ENCODE results near the gene USP36.

Gene USP36

DNA sequence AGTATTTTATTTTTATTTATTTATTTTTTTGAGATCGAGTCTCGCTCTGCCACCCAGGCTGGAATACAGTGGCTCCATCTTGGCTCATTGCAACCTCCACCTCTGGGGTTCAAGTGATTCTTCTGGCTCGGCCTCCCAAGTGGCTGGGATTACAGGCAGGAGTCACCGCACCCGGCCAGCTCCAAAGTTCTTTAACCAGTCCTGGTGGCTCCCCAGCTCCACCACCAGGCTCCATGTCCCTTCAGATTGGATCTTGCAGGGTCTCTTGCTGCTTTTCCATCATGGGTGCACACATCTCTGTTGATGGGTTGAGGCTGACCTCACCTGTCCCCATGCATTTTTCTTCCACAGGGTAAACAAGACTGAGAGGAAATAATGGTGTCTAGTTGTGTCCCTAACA, 8.4 kb upstream of the USP36 start:
- H4K20me1 ChIP-seq (ENCODE audit: insufficient read depth, low read length, poor library complexity, severe bottlenecking): no peaks in the 10 kb centered on the region
- H3F3A ChIP-seq (ENCODE audit: low read depth): no peaks in the 10 kb centered on the region
- H3K4me1 ChIP-seq (ENCODE audit: insufficient read depth, low read length, poor library complexity, severe bottlenecking): no peaks in the 10 kb centered on the region
- TF ChIP-seq CTCF (conservative IDR thresholded peaks at IDR 0.05; ENCODE audit: low read length) (no peak), EZH2phosphoT487 (IDR thresholded peaks at IDR 0.05; ENCODE audit: borderline replicate concordance) (no peak)
- no peaks in the 10 kb centered on the region for H3K27me3 ChIP-seq (ENCODE audit: insufficient read depth, low read length, poor library complexity, severe bottlenecking)
- H3K9me3 ChIP-seq (ENCODE audit: insufficient read depth, low read depth, low read length): no peaks in the 10 kb centered on the region
- H3K9me2 ChIP-seq (replicated peaks; ENCODE audit: low read depth, low read length): no peaks in the 10 kb centered on the region
- no peaks in the 10 kb centered on the region; the same call in 1 of the 2 replicates for H3K36me3 ChIP-seq (ENCODE audit: insufficient read depth, low read length)
- H2AFZ ChIP-seq (ENCODE audit: low read length): no peak overlapping the region
- H3K4me3 ChIP-seq (ENCODE audit: low read length, poor library complexity, severe bottlenecking): no peak overlapping the region
- no peaks in the 10 kb centered on the region for H3K79me2 ChIP-seq (ENCODE audit: insufficient read depth, low read length)
- no peak overlapping the region for H3K4me2 ChIP-seq (ENCODE audit: low read depth, low read length, poor library complexity, severe bottlenecking)
- H3K9ac ChIP-seq (ENCODE audit: low read depth, low read length, poor library complexity, severe bottlenecking): no peak overlapping the region

GRCh38 chr17:78847052-78847451, 6.4 kb upstream of the USP36 start:
- Histone ChIP-seq H3K9me3 (ENCODE audit: insufficient read depth, low read depth, low read length) (no peaks in the 10 kb centered on the region), H3K4me3 (ENCODE audit: low read length, poor library complexity, severe bottlenecking) (no peak overlapping the region), H3K4me2 (ENCODE audit: low read depth, low read length, poor library complexity, severe bottlenecking) (no peak overlapping the region), H2AFZ (ENCODE audit: low read length) (no peak overlapping the region), H3K9ac (ENCODE audit: low read depth, low read length, poor library complexity, severe bottlenecking) (no peak overlapping the region), H3K79me2 (ENCODE audit: insufficient read depth, low read length) (no peaks in the 10 kb centered on the region), H3K27me3 (ENCODE audit: insufficient read depth, low read length, poor library complexity, severe bottlenecking) (no peaks in the 10 kb centered on the region), H3K9me2 (replicated peaks; ENCODE audit: low read depth, low read length) (no peaks in the 10 kb centered on the region), H3K36me3 (ENCODE audit: insufficient read depth, low read length) (no peaks in the 10 kb centered on the region), H4K20me1 (ENCODE audit: insufficient read depth, low read length, poor library complexity, severe bottlenecking) (no peaks in the 10 kb centered on the region), H3K4me1 (ENCODE audit: insufficient read depth, low read length, poor library complexity, severe bottlenecking) (peaks cover 12% of the 10 kb centered on the region), H3F3A (ENCODE audit: low read depth) (no peaks in the 10 kb centered on the region)
- TF ChIP-seq EZH2phosphoT487 (IDR thresholded peaks at IDR 0.05; ENCODE audit: borderline replicate concordance): no peak
- no peak for TF ChIP-seq CTCF (conservative IDR thresholded peaks at IDR 0.05; ENCODE audit: low read length)

- no peaks in the 10 kb centered on the region for H3K36me3 ChIP-seq (ENCODE audit: insufficient read depth, low read length)
- H3K27me3 ChIP-seq (ENCODE audit: insufficient read depth, low read length, poor library complexity, severe bottlenecking): no peaks in the 10 kb centered on the region
- peaks cover 9% of the 10 kb centered on the region for H4K20me1 ChIP-seq (ENCODE audit: insufficient read depth, low read length, poor library complexity, severe bottlenecking)
- peaks cover 22% of the 10 kb centered on the region for H3K4me1 ChIP-seq (ENCODE audit: insufficient read depth, low read length, poor library complexity, severe bottlenecking)
- H3K9me2 ChIP-seq (replicated peaks; ENCODE audit: low read depth, low read length): no peaks in the 10 kb centered on the region
- no peaks in the 10 kb centered on the region for H3F3A ChIP-seq (ENCODE audit: low read depth)
- no peak overlapping the region for H3K9ac ChIP-seq (ENCODE audit: low read depth, low read length, poor library complexity, severe bottlenecking)
- H3K4me3 ChIP-seq (ENCODE audit: low read length, poor library complexity, severe bottlenecking): no peak overlapping the region
- peaks cover 19% of the 10 kb centered on the region for H3K79me2 ChIP-seq (ENCODE audit: insufficient read depth, low read length)
- H3K4me2 ChIP-seq (ENCODE audit: low read depth, low read length, poor library complexity, severe bottlenecking): no peak overlapping the region
- no peaks in the 10 kb centered on the region for H3K9me3 ChIP-seq (ENCODE audit: insufficient read depth, low read depth, low read length)
- TF ChIP-seq EZH2phosphoT487 (IDR thresholded peaks at IDR 0.05; ENCODE audit: borderline replicate concordance): no peak
- no peak for TF ChIP-seq CTCF (conservative IDR thresholded peaks at IDR 0.05; ENCODE audit: low read length)
- H2AFZ ChIP-seq (ENCODE audit: low read length): no peak overlapping the region
These were observed 3.8 kb upstream of the USP36 start for GRCh38 chr17:78844301-78845005.

All from Loucy (cell line).